Astrocyte (in vitro differentiated cells and primary cell): ENCODE results near the gene TOMM70. TPM values are rescaled to one million over a fixed set of nuclear protein-coding genes. Genes with fewer than 3 reads are reported as not detected.

Experiments
- DNase-seq: peaks from one replicate; pipeline ENCODE4 v3.0.0-alpha.2; 2010; ENCODE audit warnings: low read depth
- FAIRE-seq: peaks from 2 replicates; lab custom pipeline; 2011; peaks lifted over from hg19 to GRCh38; lab: Jason Lieb, UNC
- H2AFZ ChIP-seq: 2 replicates; pipeline ENCODE4 v1.6.0; 2012; ENCODE audit warnings: low read depth, low read length, inconsistent platforms
- H3K27ac ChIP-seq: 2 replicates; pipeline ENCODE4 v1.5.1; 2011; ENCODE audit warnings: low read depth, low read length, inconsistent platforms
- H3K27me3 ChIP-seq: 2 replicates; pipeline ENCODE4 v1.6.0; 2011; ENCODE audit warnings: low read length, inconsistent platforms; ENCODE audit not compliant: insufficient read depth
- H3K36me3 ChIP-seq: 2 replicates; pipeline ENCODE4 v1.5.1; 2011; ENCODE audit warnings: low read length, inconsistent platforms; ENCODE audit not compliant: insufficient read depth
- H3K4me1 ChIP-seq: 2 replicates; pipeline ENCODE4 v1.5.1; 2011; ENCODE audit warnings: low read length, inconsistent platforms; ENCODE audit not compliant: insufficient read depth
- H3K4me2 ChIP-seq: 2 replicates; pipeline ENCODE4 v1.6.0; 2012; ENCODE audit warnings: low read length, inconsistent platforms
- H3K4me3 ChIP-seq: 2 replicates; pipeline ENCODE4 v1.5.1; 2011; ENCODE audit warnings: low read depth, mild to moderate bottlenecking, low read length, inconsistent platforms; ENCODE audit not compliant: insufficient read depth
- H3K79me2 ChIP-seq: 2 replicates; pipeline ENCODE4 v1.6.0; 2012; ENCODE audit warnings: mild to moderate bottlenecking, low read length, inconsistent platforms; ENCODE audit not compliant: insufficient read depth
- H3K9ac ChIP-seq: 2 replicates; pipeline ENCODE4 v1.6.0; 2012; ENCODE audit warnings: mild to moderate bottlenecking, low read length, inconsistent platforms
- H3K9me3 ChIP-seq: 2 replicates; pipeline ENCODE4 v1.5.1; 2012; ENCODE audit warnings: low read depth, mild to moderate bottlenecking, low read length, inconsistent platforms; ENCODE audit not compliant: insufficient read depth
- H4K20me1 ChIP-seq: 2 replicates; pipeline ENCODE4 v1.6.0; 2012; ENCODE audit warnings: low read length, inconsistent platforms; ENCODE audit not compliant: insufficient read depth
- H3K27ac Mint-ChIP-seq: one replicate; pipeline ENCODE4 v1.8.0; 2021; ENCODE audit warnings: mild to moderate bottlenecking, mixed read lengths; ENCODE audit not compliant: unreplicated experiment
- H3K27me3 Mint-ChIP-seq: one replicate; pipeline ENCODE4 v1.8.0; 2021; ENCODE audit warnings: low read depth, mixed read lengths; ENCODE audit not compliant: unreplicated experiment
- H3K36me3 Mint-ChIP-seq: one replicate; pipeline ENCODE4 v1.8.0; 2021; ENCODE audit warnings: low read depth, mixed read lengths; ENCODE audit not compliant: unreplicated experiment
- H3K4me1 Mint-ChIP-seq: one replicate; pipeline ENCODE4 v1.8.0; 2021; ENCODE audit warnings: low read depth, mixed read lengths; ENCODE audit not compliant: unreplicated experiment
- H3K4me3 Mint-ChIP-seq: one replicate; pipeline ENCODE4 v1.8.0; 2021; ENCODE audit warnings: mild to moderate bottlenecking, moderate library complexity, mixed read lengths; ENCODE audit not compliant: unreplicated experiment
- H3K9me3 Mint-ChIP-seq: one replicate; pipeline ENCODE4 v1.8.0; 2021; ENCODE audit warnings: mild to moderate bottlenecking, mixed read lengths; ENCODE audit not compliant: unreplicated experiment
- CTCF ChIP-seq: IDR thresholded peaks from 2 replicates; pipeline ENCODE4 v1.5.1; 2011; ENCODE audit warnings: low read depth, mild to moderate bottlenecking, inconsistent platforms, low read length, moderate library complexity; ENCODE audit not compliant: insufficient read depth
- EZH2 ChIP-seq: IDR thresholded peaks from 2 replicates; pipeline ENCODE4 v1.6.1; 2012; ENCODE audit warnings: mild to moderate bottlenecking, low read length, inconsistent platforms; ENCODE audit not compliant: insufficient read depth
- total RNA-seq: library from RNA; stranded (reverse); gene quantifications from 2 replicates; pipeline ENCODE4 v1.2.1, GENCODE V29; 2021

The TOMM70 gene
- total RNA-seq, 1 donor from 2014 or later = 48.9 TPM

- FAIRE-seq (no peak), DNase-seq (no peak)
- Mint-ChIP-seq H3K27me3 (no peaks in the 10 kb centered on the region), H3K36me3 (peaks cover 8% of the 10 kb centered on the region), H3K9me3 (no peaks in the 10 kb centered on the region), H3K4me1 (no peaks in the 10 kb centered on the region), H3K4me3 (no peak overlapping the region), H3K27ac (no peak overlapping the region)
- no peak overlapping the region for H2AFZ ChIP-seq
- H3K27me3 ChIP-seq = no peaks in the 10 kb centered on the region
- no peaks in the 10 kb centered on the region for H4K20me1 ChIP-seq
- H3K4me2 ChIP-seq = no peak overlapping the region
- no peak overlapping the region for H3K9ac ChIP-seq
- no peak overlapping the region for H3K4me3 ChIP-seq
- peaks cover 66% of the 10 kb centered on the region for H3K36me3 ChIP-seq
- H3K79me2 ChIP-seq = no peaks in the 10 kb centered on the region
- H3K27ac ChIP-seq = no peak overlapping the region
- TF ChIP-seq CTCF (no peak), EZH2 (no peak)
- H3K9me3 ChIP-seq = no peaks in the 10 kb centered on the region
- H3K4me1 ChIP-seq = no peaks in the 10 kb centered on the region
These were observed 32.4 kb downstream of the TOMM70 start for GRCh38 chr3:100368441-100368840.

- no peak for FAIRE-seq
- no peaks in the 10 kb centered on the region for H3K27me3 Mint-ChIP-seq
These were observed 34.5 kb downstream of the TOMM70 start for GRCh38 chr3:100366424-100366823.

More at GRCh38 chr3:100366424-100366823, 34.5 kb downstream of the TOMM70 start:
- Mint-ChIP-seq H3K36me3 (peaks cover 19% of the 10 kb centered on the region), H3K4me1 (no peaks in the 10 kb centered on the region), H3K4me3 (no peak overlapping the region), H3K27ac (no peak overlapping the region), H3K9me3 (peaks cover 3% of the 10 kb centered on the region)
- Histone ChIP-seq H4K20me1 (no peaks in the 10 kb centered on the region), H3K36me3 (peaks cover 61% of the 10 kb centered on the region), H3K4me3 (no peak overlapping the region), H3K27me3 (no peaks in the 10 kb centered on the region), H3K4me2 (no peak overlapping the region), H3K4me1 (no peaks in the 10 kb centered on the region), H2AFZ (no peak overlapping the region), H3K9me3 (no peaks in the 10 kb centered on the region), H3K27ac (no peak overlapping the region), H3K9ac (no peak overlapping the region), H3K79me2 (no peaks in the 10 kb centered on the region)
- no peak for TF ChIP-seq EZH2
- no peak for TF ChIP-seq CTCF
- DNase-seq = no peak
